Activated CD8-positive, alpha-beta memory T cell treated with anti-CD3 and anti-CD28 coated beads, Interleukin-2, amount 50 U/mL, for 24 hours (primary cell): ENCODE data around the gene FUNDC1.
A peak's percentile ranks its signal among the peaks of the same experiment; 100 is the strongest.
"Not testable (repeated sequence)": the region's sequence is repeated elsewhere in the genome, so short reads cannot be mapped to it uniquely, and the experiment has no call there.

Experiments used
- DNase-seq: peaks from one replicate; pipeline ENCODE4 v3.0.0-alpha.2; 2020; ENCODE audit errors: extremely low read depth

The FUNDC1 gene

GRCh38 chrX:44542567-44543325 is at the start of gene FUNDC1:
TSS of gene FUNDC1 (minus strand) at chrX:44542859. CDS start at chrX:44542832, 27 bp downstream.
- DNase-seq = peak; percentile 71

DNA sequence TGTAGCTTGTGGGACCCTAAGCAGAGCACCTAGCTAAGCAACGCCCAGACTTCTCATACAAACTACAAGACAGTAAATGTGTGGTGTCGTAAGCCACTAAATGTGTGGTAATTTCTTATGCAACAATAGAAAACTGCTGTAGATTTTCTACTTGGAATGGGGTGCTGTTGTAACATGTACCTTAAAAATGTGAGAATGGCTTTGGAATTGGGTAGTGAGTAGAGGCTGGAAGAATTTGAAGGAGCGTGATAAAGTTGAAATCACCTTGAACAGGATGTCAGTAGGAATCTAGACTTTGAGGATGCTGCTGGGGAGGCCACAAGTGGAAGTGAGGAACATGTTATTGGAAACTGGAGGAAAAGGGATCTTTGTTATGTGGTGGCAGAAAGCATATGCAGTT is 43.2 kb upstream of the FUNDC1 start:
- DNase-seq = no peak

DNA sequence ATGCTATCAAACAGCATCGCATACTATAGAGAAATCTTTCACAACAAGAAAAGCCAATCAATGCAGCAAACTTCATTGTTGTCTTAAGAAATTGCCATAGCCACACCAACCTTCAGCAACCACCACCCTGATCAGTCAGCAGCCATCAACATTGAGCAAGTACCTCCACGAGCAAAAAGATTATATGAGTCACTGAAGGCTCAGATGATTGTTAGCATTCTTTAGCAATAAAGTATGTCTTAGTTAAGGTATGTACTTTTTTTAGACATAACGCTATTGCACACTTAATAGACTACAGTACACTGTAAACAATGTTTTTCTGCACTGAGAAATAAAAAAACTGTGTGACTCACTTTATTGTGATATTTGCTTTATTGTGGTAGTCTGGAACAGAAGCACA is 37.8 kb upstream of the FUNDC1 start:
- DNase-seq = no peak

DNA sequence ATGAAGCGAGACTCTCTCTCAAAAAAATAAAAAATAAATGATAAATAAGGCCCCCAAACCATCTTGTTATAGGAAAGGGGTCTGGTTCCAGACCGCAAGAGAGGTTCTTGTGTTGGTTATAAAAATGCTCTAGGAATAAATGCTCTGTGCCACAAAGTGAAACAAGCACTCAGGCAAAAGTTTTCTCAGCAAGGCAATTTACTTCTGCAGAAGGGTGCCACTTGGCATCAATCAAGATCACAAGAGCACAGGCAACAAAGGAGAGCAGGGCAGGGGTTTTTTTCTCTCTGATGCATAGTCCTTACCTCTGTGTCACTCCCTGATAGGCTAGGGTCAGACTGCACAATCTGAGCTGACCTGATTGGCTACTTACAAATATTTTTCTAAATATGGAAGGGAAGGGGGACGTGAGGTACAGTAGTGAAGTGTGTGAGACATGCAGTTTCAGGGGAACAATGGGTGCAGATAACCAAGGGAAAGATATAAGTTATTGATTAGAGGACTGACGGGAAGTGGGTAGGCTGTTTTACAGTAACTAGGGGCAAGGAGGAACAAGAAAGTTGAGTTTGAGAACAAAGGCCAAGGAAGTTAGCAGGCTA is 29.8 kb upstream of the FUNDC1 start:
- no peak for DNase-seq

DNA sequence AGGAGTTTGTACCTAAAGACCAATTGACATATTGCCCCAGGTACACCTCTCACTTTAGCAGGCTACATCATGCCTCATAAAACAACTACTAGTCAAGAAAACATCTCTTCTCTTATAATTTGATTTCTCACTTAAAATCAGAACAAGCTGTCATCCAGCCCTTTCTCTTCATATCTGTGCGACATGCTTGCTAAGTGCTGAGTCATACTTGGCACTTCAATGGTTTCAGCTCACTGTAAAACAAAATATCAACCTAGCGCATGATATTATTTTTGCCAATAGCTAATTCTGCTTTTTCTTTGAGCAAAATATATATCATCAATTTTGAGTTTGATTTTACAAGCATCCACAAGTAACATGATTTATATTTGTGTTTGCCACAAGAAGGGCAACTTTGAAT is 27.9 kb upstream of the FUNDC1 start:
- DNase-seq = no peak

- no peak for DNase-seq
Measured at GRCh38 chrX:44569122-44569521, 26.5 kb upstream of the FUNDC1 start.

DNA sequence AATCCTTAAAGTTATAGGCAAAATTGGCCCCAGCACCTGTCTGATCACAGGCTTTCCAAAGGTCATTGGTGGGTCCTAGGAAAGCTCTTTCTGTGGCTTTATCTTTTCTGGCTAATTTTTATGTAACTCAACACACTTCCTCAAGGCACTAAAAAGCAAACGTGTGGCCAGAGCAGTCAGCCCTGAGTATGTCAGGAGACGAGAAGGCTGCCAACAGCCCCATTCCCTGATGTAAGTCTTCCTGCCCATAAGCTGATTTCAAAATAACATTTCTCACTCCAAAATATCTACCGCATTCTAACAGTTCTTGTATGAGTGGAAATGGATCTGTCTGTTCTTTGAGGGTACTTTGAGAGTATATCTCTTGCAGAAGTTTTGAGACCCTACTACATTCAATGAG is 25.5 kb upstream of the FUNDC1 start:
- no peak for DNase-seq

GRCh38 chrX:44561896-44562295 is 19.2 kb upstream of the FUNDC1 start:
- DNase-seq = not testable (repeated sequence)

- no peak for DNase-seq
Measured at GRCh38 chrX:44550563-44550962, 7.9 kb upstream of the FUNDC1 start.

- DNase-seq = not testable (repeated sequence)
Measured at GRCh38 chrX:44545454-44545853, 2.8 kb upstream of the FUNDC1 start.

- DNase-seq = no peak
Measured at GRCh38 chrX:44544036-44544435, 1.4 kb upstream of the FUNDC1 start.

- no peak for DNase-seq
Measured at GRCh38 chrX:44536198-44536597, 6.5 kb downstream of the FUNDC1 start.

DNA sequence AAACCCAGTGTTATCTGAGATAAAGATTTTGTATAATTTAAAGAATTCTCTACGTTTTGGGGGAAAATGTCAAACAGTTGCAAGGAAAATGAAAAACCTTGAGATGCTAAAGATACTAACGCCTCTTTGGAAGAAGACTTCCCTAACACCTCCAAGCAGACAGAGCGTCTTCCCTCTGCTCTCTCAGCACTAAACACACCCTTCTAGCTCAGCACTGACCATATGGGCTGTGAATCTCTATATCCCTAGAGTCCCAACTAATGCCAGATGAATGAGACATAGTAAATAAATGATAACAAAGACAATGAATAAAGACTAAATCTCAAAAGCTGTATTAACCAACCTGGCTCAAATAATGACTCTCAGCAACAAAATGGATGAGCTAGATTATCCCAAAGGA is 13.3 kb downstream of the FUNDC1 start:
- no peak for DNase-seq

DNA sequence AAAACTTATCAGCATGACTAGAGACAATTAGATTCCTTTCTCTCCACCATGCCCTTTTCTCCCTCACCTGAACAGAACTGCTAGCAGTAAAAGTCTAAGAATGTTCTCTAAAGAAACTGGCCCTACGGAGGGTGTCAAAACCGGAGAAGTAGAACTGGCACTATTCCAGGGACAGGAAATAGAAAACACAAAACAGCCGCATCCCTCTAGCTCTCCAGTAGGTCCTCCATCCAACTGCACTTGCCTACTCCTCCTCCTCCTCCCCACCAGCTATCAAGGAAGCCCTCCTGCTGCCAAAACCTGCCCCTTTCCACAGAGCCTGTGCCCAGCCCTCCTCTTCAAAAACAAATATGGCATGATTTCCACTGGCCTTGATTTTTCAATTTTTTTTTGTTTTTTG is 28.4 kb downstream of the FUNDC1 start:
- no peak for DNase-seq

DNA sequence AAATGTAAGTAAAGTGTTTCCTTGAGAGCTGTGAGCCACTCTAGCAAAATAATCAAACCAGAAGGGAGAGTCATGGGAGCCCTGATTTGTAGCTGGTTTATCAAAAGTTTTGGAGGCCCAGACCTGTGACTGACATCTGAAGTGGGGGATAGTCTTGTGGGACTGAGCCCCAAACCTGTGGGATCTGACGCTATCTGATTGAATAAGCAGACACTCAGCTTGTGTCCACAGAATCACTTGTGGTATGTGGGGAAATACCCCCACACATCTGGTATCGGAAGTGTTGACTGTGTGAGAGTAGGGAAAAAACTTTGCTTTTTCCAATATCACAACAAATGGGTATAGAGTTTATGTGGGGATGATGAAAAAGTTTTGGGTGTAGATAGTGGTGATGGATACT is 35.4 kb downstream of the FUNDC1 start:
- no peak for DNase-seq

DNA sequence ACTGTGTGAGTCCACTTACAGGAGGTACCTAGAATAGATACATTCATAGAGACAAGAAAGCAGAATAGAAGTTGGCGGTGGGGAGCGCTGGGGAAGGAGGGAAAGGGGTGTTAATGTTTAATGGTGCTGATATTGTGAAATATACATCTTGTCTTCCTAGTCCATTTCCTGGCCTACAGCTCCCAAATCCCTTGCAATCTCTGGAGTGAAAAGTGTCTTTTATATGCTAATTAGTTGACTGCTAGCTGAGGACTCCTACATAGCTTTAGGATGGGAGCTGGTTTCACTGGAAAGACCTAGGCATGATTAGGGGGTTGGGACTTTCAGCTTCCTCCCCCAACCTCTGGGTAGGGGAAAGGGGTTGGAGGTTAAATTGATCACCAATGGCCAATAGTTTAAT is 36.0 kb downstream of the FUNDC1 start:
- no peak for DNase-seq

DNA sequence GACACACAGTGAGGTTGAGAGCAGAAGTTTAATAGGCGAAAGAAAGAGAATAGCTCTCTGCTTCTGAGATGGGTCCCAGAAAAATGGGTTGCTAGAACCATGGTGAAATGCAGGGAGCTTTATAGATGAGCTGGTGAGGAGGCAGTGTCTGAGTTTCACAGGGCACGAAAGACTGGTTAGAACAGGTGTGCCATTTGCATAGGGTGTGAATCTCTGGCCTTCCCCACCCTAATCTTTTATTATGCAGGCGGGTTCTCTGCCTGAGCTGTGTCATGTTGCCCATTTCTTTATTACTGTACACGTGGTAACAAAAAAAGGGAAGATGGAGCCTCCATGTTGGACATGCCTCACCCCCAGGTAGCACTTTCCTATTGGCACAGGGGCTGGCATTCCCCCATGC is 39.1 kb downstream of the FUNDC1 start:
- DNase-seq = no peak

- no peak for DNase-seq
Measured at GRCh38 chrX:44495091-44495490, 47.6 kb downstream of the FUNDC1 start.

DNA sequence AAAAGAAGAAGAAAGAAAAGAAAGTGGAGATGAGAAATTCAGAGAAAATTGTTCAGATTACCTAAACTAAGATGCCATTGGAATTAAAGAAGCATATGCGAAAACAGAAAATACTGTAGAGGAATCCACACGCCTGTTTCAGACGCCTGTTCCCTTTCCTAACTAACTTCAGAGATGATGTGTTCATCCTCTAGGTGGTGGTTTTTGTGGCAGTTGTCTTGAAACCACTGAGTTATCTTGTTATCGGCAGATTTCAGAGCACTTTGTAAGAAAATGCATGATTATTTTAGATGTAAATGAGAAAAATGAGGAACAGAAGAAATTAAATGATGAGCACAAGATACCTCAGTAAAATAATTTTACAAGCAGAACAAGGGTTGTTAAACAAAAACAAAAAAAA is 48.3 kb downstream of the FUNDC1 start:
- DNase-seq = no peak

GRCh38 chrX:44489515-44489914 is 53.1 kb downstream of the FUNDC1 start:
- DNase-seq = no peak

DNA sequence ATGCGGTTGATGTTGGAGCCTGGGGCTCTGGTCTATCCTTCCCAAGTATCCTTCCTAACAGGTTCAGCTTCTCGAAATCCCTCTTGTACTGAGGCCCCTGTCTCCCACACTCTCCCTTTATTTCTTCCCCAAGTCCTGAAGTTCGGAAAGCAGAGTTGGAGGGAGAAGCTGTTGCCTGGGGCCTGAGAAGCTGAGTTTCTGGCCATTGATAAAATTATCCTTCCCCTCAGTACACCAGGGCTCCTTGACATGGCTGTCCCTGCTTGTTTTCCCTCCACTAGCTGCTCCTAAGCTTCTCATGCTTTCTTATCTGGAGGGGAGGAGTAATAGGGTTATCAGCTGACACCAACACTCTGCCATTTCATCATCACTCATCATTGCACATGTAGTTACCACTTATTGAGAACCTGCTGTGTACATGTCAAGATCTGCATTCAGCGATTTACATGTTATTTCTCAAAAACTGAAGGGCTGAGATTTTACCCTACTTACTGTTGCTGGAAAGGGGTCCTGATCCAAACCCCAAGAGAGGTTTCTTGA is 58.0 kb downstream of the FUNDC1 start:
- DNase-seq = no peak

DNA sequence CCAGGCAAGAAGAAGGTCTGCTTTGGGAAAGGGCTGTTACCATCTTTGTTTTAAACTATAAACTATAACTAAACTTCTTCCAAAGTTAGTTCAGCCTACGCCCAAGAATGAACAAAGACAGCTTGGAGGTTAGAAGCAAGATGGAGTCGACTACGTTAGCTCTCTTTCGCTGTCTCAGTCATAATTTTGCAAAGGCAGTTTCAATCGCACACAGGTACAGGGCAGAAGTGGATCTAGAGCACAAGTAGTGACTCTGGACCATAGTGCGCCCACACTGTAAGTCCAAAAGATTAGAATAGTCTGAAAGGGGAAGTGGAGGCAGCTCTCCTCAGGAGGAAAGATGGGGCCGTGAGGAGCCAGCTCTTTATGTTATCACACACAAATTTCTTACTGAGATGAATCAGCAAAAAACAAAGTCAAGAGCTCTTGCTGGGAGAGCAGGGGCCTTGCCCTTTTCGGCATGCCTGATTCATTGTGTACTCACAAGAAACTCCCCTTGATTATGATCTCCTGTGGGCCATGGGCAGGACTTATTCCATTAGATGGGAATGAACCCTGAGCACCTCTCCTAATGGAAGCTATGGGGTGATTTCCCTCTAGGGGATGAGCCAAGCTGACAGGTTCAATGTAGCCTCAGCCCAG is 58.6 kb downstream of the FUNDC1 start:
- no peak for DNase-seq

DNA sequence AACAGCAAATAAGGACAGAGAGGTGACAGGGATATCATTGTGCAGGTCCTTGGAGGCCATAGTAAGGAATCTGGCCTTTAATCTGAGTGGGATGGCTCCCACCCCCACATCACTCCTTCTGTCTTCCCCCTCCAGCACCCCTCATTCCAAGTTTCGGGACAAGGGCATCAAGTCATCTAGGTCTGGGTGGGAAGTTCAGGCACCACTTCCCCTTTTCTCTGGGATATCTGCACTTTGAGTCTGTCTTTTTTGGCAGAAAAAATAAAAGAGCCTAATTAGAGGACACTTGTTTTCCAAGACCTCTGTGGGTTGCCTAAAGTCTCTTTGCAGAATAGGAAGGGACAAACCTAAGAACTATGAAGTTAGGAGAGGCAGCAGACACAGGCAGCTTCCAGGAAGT is 60.1 kb downstream of the FUNDC1 start:
- DNase-seq = no peak
